GM23248 (cell line): ENCODE measurements around the gene CELA3A.
"Not testable (repeated sequence)": the region's sequence is repeated elsewhere in the genome, so short reads cannot be mapped to it uniquely, and the experiment has no call there.

Experiments used
- EZH2 ChIP-seq: fragments of 200-600 bp; sonication (generic); IDR thresholded peaks from 2 replicates; pipeline ENCODE4 v1.6.1; 2018; ENCODE audit warnings: antibody characterized with exemption, mild to moderate bottlenecking; ENCODE audit not compliant: insufficient read depth, poor library complexity, severe bottlenecking
- EZH2phosphoT487 ChIP-seq: fragments of 200-600 bp; sonication (generic); IDR thresholded peaks from 2 replicates; pipeline ENCODE4 v1.6.1; 2018; ENCODE audit warnings: antibody characterized with exemption, moderate library complexity, mild to moderate bottlenecking, low read depth; ENCODE audit not compliant: insufficient read depth

GRCh38 chr1:22034834-22035233, 33.4 kb downstream of the CELA3A start:
- not testable (repeated sequence) for TF ChIP-seq EZH2phosphoT487, EZH2
